Measurements from ENCODE around the gene ZBTB32.

ZBTB32 gene

DNA sequence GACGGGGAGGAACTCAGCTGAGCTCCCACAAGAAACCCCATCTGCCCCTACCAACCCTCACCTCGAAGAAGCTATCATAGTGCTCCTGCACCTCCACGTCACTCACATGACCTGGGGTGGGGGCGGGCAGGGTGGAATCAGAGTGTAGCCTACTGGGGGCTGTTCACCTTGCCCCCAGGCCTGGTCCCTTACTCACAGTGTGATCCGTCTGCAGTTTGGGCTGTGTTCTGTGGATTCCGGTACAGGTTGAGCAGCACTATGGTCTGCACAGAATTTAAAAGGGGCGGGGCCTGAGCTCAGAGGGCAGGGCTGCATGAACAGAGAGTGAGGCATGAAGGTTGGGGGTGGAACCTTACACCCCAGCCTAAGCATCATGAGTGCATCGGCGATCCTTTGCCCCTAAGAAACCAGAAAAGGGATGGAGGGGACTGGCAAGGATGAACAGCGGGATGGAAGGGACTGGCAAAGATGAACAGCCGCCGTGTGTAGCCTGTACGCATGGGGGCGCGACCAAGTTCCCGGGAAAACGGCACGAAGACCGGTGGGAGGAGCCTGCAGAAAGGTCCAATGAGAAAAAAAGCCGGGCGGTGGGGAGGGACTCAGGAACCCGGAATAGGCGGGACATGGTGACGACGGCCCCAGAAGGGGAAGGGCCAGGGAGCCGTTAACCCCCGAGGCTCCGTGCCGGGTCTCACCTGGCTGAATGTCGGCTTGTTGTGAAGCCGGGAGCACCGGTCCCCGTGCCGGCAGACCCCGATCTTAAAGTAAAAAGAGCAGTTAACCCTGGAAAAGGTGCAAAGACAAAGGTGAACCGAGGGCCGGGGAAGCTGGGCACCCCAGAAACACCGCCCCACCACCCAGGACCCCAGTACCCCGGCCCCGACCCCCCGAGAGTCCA, 40.3 kb downstream of the ZBTB32 start (continued):
- TF ChIP-seq, protein P1, sequence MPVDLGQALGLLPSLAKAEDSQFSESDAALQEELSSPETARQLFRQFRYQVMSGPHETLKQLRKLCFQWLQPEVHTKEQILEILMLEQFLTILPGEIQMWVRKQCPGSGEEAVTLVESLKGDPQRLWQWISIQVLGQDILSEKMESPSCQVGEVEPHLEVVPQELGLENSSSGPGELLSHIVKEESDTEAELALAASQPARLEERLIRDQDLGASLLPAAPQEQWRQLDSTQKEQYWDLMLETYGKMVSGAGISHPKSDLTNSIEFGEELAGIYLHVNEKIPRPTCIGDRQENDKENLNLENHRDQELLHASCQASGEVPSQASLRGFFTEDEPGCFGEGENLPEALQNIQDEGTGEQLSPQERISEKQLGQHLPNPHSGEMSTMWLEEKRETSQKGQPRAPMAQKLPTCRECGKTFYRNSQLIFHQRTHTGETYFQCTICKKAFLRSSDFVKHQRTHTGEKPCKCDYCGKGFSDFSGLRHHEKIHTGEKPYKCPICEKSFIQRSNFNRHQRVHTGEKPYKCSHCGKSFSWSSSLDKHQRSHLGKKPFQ (tag by site-specific recombination; IDR thresholded peaks at IDR 0.05), result peak; percentile 56; the same call in 1 of the 2 replicates
- TF ChIP-seq MZF1 (tag by site-specific recombination; IDR thresholded peaks at IDR 0.05; ENCODE audit: borderline replicate concordance) (no peak), ZNF239 (tag by site-specific recombination; IDR thresholded peaks at IDR 0.05) (no peak), ZNF558 (tag by site-specific recombination; IDR thresholded peaks at IDR 0.05) (no peak), ZNF677 (tag by site-specific recombination; IDR thresholded peaks at IDR 0.05) (no peak), ZNF2 (tag by site-specific recombination; IDR thresholded peaks at IDR 0.05) (peak; percentile 86; the same call in 1 of the 2 replicates), EGR2 (tag by site-specific recombination; IDR thresholded peaks at IDR 0.05; ENCODE audit: low read depth) (no peak), ZNF174 (tag by site-specific recombination; IDR thresholded peaks at IDR 0.05) (no peak), TRIM28 (IDR thresholded peaks at IDR 0.05; ENCODE audit: borderline replicate concordance, low read length) (no peak), ZNF660 (tag by site-specific recombination; IDR thresholded peaks at IDR 0.05) (0 out of 2 replicates have a peak, but pooled peaks have one; percentile 87), ZNF23 (tag by site-specific recombination; IDR thresholded peaks at IDR 0.05; ENCODE audit: borderline replicate concordance) (no peak), ZNF600 (tag by site-specific recombination; IDR thresholded peaks at IDR 0.05) (0 out of 2 replicates have a peak, but pooled peaks have one; percentile 10), ZNF624 (tag by site-specific recombination; IDR thresholded peaks at IDR 0.05) (no peak), ZNF302 (tag by site-specific recombination; IDR thresholded peaks at IDR 0.05; ENCODE audit: low read depth) (no peak), ZNF792 (tag by site-specific recombination; IDR thresholded peaks at IDR 0.05) (no peak), ZBTB21 (tag by site-specific recombination; IDR thresholded peaks at IDR 0.05) (no peak), ZNF830 (tag by site-specific recombination; IDR thresholded peaks at IDR 0.05; ENCODE audit: low read depth) (no peak), ZNF133 (tag by site-specific recombination; IDR thresholded peaks at IDR 0.05) (no peak), WT1 (tag by site-specific recombination; IDR thresholded peaks at IDR 0.05) (no peak), ZNF670 (tag by site-specific recombination; IDR thresholded peaks at IDR 0.05; ENCODE audit: low read depth) (no peak), ZNF561 (tag by site-specific recombination; IDR thresholded peaks at IDR 0.05; ENCODE audit: borderline replicate concordance) (no peak), ZNF184 (tag by site-specific recombination; IDR thresholded peaks at IDR 0.05) (no peak), ZNF202 (tag by site-specific recombination; IDR thresholded peaks at IDR 0.05; ENCODE audit: borderline replicate concordance) (no peak), MEIS1 (CRISPR knock-in tag; IDR thresholded peaks at IDR 0.05; ENCODE audit: borderline replicate concordance) (no peak), ZSCAN30 (tag by site-specific recombination; IDR thresholded peaks at IDR 0.05) (peak; percentile 32; the same call in 1 of the 2 replicates), ZNF791 (tag by site-specific recombination; IDR thresholded peaks at IDR 0.05) (no peak), ZFP69B (tag by site-specific recombination; IDR thresholded peaks at IDR 0.05) (peak; percentile 64), FEZF1 (tag by site-specific recombination; IDR thresholded peaks at IDR 0.05) (peak; percentile 70), GLI4 (tag by site-specific recombination; IDR thresholded peaks at IDR 0.05) (no peak)
- TF ChIP-seq, protein P2, sequence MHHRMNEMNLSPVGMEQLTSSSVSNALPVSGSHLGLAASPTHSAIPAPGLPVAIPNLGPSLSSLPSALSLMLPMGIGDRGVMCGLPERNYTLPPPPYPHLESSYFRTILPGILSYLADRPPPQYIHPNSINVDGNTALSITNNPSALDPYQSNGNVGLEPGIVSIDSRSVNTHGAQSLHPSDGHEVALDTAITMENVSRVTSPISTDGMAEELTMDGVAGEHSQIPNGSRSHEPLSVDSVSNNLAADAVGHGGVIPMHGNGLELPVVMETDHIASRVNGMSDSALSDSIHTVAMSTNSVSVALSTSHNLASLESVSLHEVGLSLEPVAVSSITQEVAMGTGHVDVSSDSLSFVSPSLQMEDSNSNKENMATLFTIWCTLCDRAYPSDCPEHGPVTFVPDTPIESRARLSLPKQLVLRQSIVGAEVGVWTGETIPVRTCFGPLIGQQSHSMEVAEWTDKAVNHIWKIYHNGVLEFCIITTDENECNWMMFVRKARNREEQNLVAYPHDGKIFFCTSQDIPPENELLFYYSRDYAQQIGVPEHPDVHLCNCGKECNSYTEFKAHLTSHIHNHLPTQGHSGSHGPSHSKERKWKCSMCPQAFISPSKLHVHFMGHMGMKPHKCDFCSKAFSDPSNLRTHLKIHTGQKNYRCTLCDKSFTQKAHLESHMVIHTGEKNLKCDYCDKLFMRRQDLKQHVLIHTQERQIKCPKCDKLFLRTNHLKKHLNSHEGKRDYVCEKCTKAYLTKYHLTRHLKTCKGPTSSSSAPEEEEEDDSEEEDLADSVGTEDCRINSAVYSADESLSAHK (tag by site-specific recombination; IDR thresholded peaks at IDR 0.05), result no peak
- TF ChIP-seq, protein P3, sequence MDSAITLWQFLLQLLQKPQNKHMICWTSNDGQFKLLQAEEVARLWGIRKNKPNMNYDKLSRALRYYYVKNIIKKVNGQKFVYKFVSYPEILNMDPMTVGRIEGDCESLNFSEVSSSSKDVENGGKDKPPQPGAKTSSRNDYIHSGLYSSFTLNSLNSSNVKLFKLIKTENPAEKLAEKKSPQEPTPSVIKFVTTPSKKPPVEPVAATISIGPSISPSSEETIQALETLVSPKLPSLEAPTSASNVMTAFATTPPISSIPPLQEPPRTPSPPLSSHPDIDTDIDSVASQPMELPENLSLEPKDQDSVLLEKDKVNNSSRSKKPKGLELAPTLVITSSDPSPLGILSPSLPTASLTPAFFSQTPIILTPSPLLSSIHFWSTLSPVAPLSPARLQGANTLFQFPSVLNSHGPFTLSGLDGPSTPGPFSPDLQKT (IDR thresholded peaks at IDR 0.05; ENCODE audit: borderline replicate concordance, low read depth, low read length), result no peak
- TF ChIP-seq, protein P4, sequence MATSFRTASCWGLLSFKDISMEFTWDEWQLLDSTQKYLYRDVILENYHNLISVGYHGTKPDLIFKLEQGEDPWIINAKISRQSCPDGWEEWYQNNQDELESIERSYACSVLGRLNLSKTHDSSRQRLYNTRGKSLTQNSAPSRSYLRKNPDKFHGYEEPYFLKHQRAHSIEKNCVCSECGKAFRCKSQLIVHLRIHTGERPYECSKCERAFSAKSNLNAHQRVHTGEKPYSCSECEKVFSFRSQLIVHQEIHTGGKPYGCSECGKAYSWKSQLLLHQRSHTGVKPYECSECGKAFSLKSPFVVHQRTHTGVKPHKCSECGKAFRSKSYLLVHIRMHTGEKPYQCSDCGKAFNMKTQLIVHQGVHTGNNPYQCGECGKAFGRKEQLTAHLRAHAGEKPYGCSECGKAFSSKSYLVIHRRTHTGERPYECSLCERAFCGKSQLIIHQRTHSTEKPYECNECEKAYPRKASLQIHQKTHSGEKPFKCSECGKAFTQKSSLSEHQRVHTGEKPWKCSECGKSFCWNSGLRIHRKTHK (tag by site-specific recombination; IDR thresholded peaks at IDR 0.05), result no peak
- TF ChIP-seq, protein P5, sequence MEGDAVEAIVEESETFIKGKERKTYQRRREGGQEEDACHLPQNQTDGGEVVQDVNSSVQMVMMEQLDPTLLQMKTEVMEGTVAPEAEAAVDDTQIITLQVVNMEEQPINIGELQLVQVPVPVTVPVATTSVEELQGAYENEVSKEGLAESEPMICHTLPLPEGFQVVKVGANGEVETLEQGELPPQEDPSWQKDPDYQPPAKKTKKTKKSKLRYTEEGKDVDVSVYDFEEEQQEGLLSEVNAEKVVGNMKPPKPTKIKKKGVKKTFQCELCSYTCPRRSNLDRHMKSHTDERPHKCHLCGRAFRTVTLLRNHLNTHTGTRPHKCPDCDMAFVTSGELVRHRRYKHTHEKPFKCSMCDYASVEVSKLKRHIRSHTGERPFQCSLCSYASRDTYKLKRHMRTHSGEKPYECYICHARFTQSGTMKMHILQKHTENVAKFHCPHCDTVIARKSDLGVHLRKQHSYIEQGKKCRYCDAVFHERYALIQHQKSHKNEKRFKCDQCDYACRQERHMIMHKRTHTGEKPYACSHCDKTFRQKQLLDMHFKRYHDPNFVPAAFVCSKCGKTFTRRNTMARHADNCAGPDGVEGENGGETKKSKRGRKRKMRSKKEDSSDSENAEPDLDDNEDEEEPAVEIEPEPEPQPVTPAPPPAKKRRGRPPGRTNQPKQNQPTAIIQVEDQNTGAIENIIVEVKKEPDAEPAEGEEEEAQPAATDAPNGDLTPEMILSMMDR (tag by site-specific recombination; IDR thresholded peaks at IDR 0.05), result peak; percentile 94

Data from HEK293 (cell line).